ENCODE results near the gene LSM10. TPM values are rescaled to one million over a fixed set of nuclear protein-coding genes. Genes with fewer than 3 reads are reported as not detected.

The LSM10 gene
- total RNA-seq, 2 experiments from 2014 or later, result 43.2 to 133 TPM

GRCh38 chr1:36442337-36442736 is 44.6 kb upstream of the LSM10 start:
- CTCF ChIA-PET (ENCODE audit: unreplicated experiment), result no interaction called here
- BruUV-seq (replicated peaks), result no TSS peak
- Histone ChIP-seq H2AFZ (ENCODE audit: low read length) (no peak overlapping the region), H3K27ac (ENCODE audit: low read depth, low read length, poor library complexity, severe bottlenecking) (no peak overlapping the region), H3K4me2 (ENCODE audit: low read length) (no peak overlapping the region), H3K4me1 (ENCODE audit: insufficient read depth, low read length, poor library complexity, severe bottlenecking) (no peaks in the 10 kb centered on the region), H3K4me3 (ENCODE audit: low read depth, low read length, poor library complexity, severe bottlenecking) (no peak overlapping the region), H4K20me1 (ENCODE audit: insufficient read depth, low read length) (no peaks in the 10 kb centered on the region), H3K9me2 (ENCODE audit: insufficient read depth, low read length) (no peaks in the 10 kb centered on the region), H3K9me3 (ENCODE audit: low read length) (no peaks in the 10 kb centered on the region), H3K79me2 (ENCODE audit: insufficient read depth, low read depth, low read length) (no peaks in the 10 kb centered on the region), H3K36me3 (ENCODE audit: insufficient read depth, low read length) (no peaks in the 10 kb centered on the region)
- TF ChIP-seq EZH2phosphoT487 (IDR thresholded peaks at IDR 0.05; ENCODE audit: borderline replicate concordance, low read depth, low read length) (no peak), CTCF (conservative IDR thresholded peaks at IDR 0.05; ENCODE audit: low read length) (no peak)
- no peak for DNase-seq (ENCODE audit: low spot score)
- POLR2A ChIA-PET, result no interaction called here
- intact Hi-C loops (cut with micrococcal nuclease; ENCODE audit: unreplicated experiment), result no loop called here

DNA sequence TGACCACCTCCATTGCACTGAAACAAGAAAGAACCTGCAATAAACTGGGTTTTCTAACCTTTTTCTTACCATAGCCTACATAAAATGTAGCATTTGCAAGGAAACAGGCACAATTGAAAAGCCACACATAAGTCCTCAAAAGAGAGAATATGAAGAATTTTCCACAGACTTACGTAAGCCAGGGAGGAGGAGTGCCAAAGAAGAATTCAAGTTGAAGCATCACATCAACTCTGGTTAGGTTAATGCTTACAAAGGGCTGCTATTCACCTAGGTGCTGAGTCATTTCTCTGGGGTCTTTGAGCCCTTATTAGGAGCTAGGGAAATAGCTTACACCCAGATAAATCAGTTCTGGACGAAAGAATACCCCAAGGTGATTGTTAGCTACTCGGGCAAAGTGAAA is 42.9 kb upstream of the LSM10 start:
- BruUV-seq (replicated peaks), result no TSS peak
- Histone ChIP-seq H3K9me2 (ENCODE audit: insufficient read depth, low read length) (no peaks in the 10 kb centered on the region), H3K79me2 (ENCODE audit: insufficient read depth, low read depth, low read length) (no peaks in the 10 kb centered on the region), H4K20me1 (ENCODE audit: insufficient read depth, low read length) (no peaks in the 10 kb centered on the region), H3K4me1 (ENCODE audit: insufficient read depth, low read length, poor library complexity, severe bottlenecking) (no peaks in the 10 kb centered on the region), H2AFZ (ENCODE audit: low read length) (no peak overlapping the region), H3K36me3 (ENCODE audit: insufficient read depth, low read length) (no peaks in the 10 kb centered on the region), H3K9me3 (ENCODE audit: low read length) (no peaks in the 10 kb centered on the region), H3K4me2 (ENCODE audit: low read length) (no peak overlapping the region), H3K4me3 (ENCODE audit: low read depth, low read length, poor library complexity, severe bottlenecking) (no peak overlapping the region), H3K27ac (ENCODE audit: low read depth, low read length, poor library complexity, severe bottlenecking) (no peak overlapping the region)
- TF ChIP-seq EZH2phosphoT487 (IDR thresholded peaks at IDR 0.05; ENCODE audit: borderline replicate concordance, low read depth, low read length), result no peak
- no peak for TF ChIP-seq CTCF (conservative IDR thresholded peaks at IDR 0.05; ENCODE audit: low read length)
- ChIA-PET POLR2A (interaction anchor here (0.6 kb wide), 2 partner anchors 8 to 59 kb away, joined by 3 read pairs; no protein-coding TSS in a partner anchor), CTCF (ENCODE audit: unreplicated experiment) (no interaction called here)
- DNase-seq (ENCODE audit: low spot score), result no peak
- intact Hi-C loops (cut with micrococcal nuclease; ENCODE audit: unreplicated experiment), result no loop called here

DNA sequence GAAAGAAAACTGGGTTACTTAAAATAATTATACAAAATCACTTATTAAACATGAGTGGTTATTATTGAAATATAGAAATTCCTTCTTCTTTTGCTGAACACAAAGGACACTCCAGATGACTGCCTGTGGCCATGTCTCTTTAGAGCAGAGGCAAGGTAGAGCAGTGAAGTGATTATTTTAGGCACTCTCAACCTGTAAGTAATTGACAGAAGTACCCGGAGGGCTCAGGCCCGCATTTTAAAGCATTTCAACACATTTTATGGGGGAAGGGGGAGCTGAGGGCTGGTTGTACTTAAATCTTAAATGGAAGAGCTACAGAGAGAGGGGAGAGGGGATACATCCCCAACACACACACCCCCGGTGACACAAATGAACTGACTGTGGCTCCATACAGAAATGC is 42.3 kb upstream of the LSM10 start:
- Histone ChIP-seq H2AFZ (ENCODE audit: low read length) (no peak overlapping the region), H4K20me1 (ENCODE audit: insufficient read depth, low read length) (no peaks in the 10 kb centered on the region), H3K79me2 (ENCODE audit: insufficient read depth, low read depth, low read length) (no peaks in the 10 kb centered on the region), H3K9me2 (ENCODE audit: insufficient read depth, low read length) (no peaks in the 10 kb centered on the region), H3K4me1 (ENCODE audit: insufficient read depth, low read length, poor library complexity, severe bottlenecking) (no peaks in the 10 kb centered on the region), H3K9me3 (ENCODE audit: low read length) (no peaks in the 10 kb centered on the region), H3K4me2 (ENCODE audit: low read length) (no peak overlapping the region), H3K4me3 (ENCODE audit: low read depth, low read length, poor library complexity, severe bottlenecking) (no peak overlapping the region), H3K27ac (ENCODE audit: low read depth, low read length, poor library complexity, severe bottlenecking) (no peak overlapping the region), H3K36me3 (ENCODE audit: insufficient read depth, low read length) (no peaks in the 10 kb centered on the region)
- CTCF ChIA-PET (ENCODE audit: unreplicated experiment), result no interaction called here
- POLR2A ChIA-PET, result interaction anchor here (0.6 kb wide), 1 partner anchor 9 kb away, joined by 3 read pairs; no protein-coding TSS in a partner anchor
- intact Hi-C loops (cut with micrococcal nuclease; ENCODE audit: unreplicated experiment), result no loop called here
- no TSS peak for BruUV-seq (replicated peaks)
- DNase-seq (ENCODE audit: low spot score), result no peak
- TF ChIP-seq CTCF (conservative IDR thresholded peaks at IDR 0.05; ENCODE audit: low read length) (no peak), EZH2phosphoT487 (IDR thresholded peaks at IDR 0.05; ENCODE audit: borderline replicate concordance, low read depth, low read length) (no peak)
